Fibroblast of skin of scalp (primary cell): ENCODE data around the gene ZC3H18.
"Not testable (repeated sequence)": the region's sequence is repeated elsewhere in the genome, so short reads cannot be mapped to it uniquely, and the experiment has no call there.

Source experiments
- DNase-seq: peaks from one replicate; pipeline ENCODE4 v3.0.0-alpha.2; 2013

ZC3H18 gene

GRCh38 chr16:88656291-88656980, 86.2 kb downstream of the ZC3H18 start:
- no peak for DNase-seq

- no peak for DNase-seq
Measured at GRCh38 chr16:88657371-88657770, 87.2 kb downstream of the ZC3H18 start.

GRCh38 chr16:88658714-88659113, 88.5 kb downstream of the ZC3H18 start:
- no peak for DNase-seq

- DNase-seq, result no peak
Measured at GRCh38 chr16:88659160-88659559, 89.0 kb downstream of the ZC3H18 start.

GRCh38 chr16:88661468-88661867, 91.3 kb downstream of the ZC3H18 start:
- no peak for DNase-seq

- no peak for DNase-seq
Measured at GRCh38 chr16:88662222-88662842, 92.1 kb downstream of the ZC3H18 start.

- peak; percentile 97 for DNase-seq
Measured at GRCh38 chr16:88662843-88663606, 92.8 kb downstream of the ZC3H18 start, which contains the start of gene MVD. Gene MVD (minus strand): TSS chr16:88663091. CDS start chr16:88663080, 11 bp downstream.

- DNase-seq, result no peak
Measured at GRCh38 chr16:88665148-88665547, 94.9 kb downstream of the ZC3H18 start.

GRCh38 chr16:88665570-88665969, 95.4 kb downstream of the ZC3H18 start:
- no peak for DNase-seq

GRCh38 chr16:88667461-88667860, 97.3 kb downstream of the ZC3H18 start:
- no peak for DNase-seq

GRCh38 chr16:88669493-88669892, 99.3 kb downstream of the ZC3H18 start:
- DNase-seq, result not testable (repeated sequence)

- DNase-seq, result peak; percentile 66
Measured at GRCh38 chr16:88669980-88670379, 99.8 kb downstream of the ZC3H18 start.

- no peak for DNase-seq
Measured at GRCh38 chr16:88671806-88672205, 101.6 kb downstream of the ZC3H18 start.

- DNase-seq, result no peak
Measured at GRCh38 chr16:88672776-88673175, 102.6 kb downstream of the ZC3H18 start.

- no peak for DNase-seq
Measured at GRCh38 chr16:88673716-88674379, 103.6 kb downstream of the ZC3H18 start.

- no peak for DNase-seq
Measured at GRCh38 chr16:88676502-88677242, 106.5 kb downstream of the ZC3H18 start.

- DNase-seq, result no peak
Measured at GRCh38 chr16:88677721-88678120, 107.5 kb downstream of the ZC3H18 start.

GRCh38 chr16:88678224-88678979, 108.2 kb downstream of the ZC3H18 start:
- no peak for DNase-seq

GRCh38 chr16:88680554-88681083, 110.4 kb downstream of the ZC3H18 start:
- no peak for DNase-seq

- DNase-seq, result no peak
Measured at GRCh38 chr16:88681084-88681680, 111.0 kb downstream of the ZC3H18 start.
